NB4 (cell line): ENCODE results near the gene KLHL30.
A peak's percentile ranks its signal among the peaks of the same experiment; 100 is the strongest.

ENCODE experiments used
- DNase-seq: peaks from one replicate; pipeline ENCODE4 v3.0.0; 2010; ENCODE audit warnings: low read depth
- H3K4me3 ChIP-seq: one replicate; pipeline ENCODE4 v1.5.1; 2011; ENCODE audit warnings: mild to moderate bottlenecking, low read depth, low read length, moderate library complexity
- MYC ChIP-seq: IDR thresholded peaks from 2 replicates; pipeline ENCODE4 v1.6.1; 2011; ENCODE audit warnings: low read depth, low read length
- POLR2A ChIP-seq: IDR thresholded peaks from 2 replicates; pipeline ENCODE4 v1.6.1; 2011; ENCODE audit warnings: mild to moderate bottlenecking; ENCODE audit not compliant: insufficient read length; ENCODE audit errors: extremely low read depth
- TF ChIP-seq, protein P1 (sequence below): IDR thresholded peaks from 2 replicates; pipeline ENCODE4 v1.6.1; 2011; ENCODE audit warnings: low read depth, low read length
- TF ChIP-seq, protein P2 (sequence below): IDR thresholded peaks from one replicate; pipeline ENCODE4 v1.5.1; 2012; ENCODE audit warnings: low read depth, low read length

KLHL30 gene

DNA sequence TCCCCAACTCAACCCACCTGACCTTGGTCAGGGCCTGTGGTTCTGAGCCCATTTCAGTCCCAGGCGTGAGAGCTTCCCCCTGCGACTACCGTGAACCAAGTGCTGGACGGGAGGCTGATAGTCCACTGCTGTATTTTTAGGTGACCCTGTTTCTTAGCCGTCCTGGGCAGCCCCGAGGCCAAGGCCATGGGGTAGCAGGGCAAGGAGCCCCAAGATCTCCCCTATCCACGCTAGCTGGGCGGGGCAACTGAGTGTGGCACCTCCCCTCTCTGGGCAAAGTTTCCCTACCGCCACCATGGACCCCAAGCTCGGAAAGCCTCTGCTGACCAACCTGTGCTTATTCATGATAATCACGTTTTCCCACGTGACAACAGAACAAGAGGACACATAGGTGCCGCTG, 583 bp upstream of the KLHL30 start:
- TF ChIP-seq MYC = no peak
- TF ChIP-seq, protein P1, sequence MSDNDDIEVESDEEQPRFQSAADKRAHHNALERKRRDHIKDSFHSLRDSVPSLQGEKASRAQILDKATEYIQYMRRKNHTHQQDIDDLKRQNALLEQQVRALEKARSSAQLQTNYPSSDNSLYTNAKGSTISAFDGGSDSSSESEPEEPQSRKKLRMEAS = no peak
- no peak for TF ChIP-seq POLR2A
- TF ChIP-seq, protein P2, sequence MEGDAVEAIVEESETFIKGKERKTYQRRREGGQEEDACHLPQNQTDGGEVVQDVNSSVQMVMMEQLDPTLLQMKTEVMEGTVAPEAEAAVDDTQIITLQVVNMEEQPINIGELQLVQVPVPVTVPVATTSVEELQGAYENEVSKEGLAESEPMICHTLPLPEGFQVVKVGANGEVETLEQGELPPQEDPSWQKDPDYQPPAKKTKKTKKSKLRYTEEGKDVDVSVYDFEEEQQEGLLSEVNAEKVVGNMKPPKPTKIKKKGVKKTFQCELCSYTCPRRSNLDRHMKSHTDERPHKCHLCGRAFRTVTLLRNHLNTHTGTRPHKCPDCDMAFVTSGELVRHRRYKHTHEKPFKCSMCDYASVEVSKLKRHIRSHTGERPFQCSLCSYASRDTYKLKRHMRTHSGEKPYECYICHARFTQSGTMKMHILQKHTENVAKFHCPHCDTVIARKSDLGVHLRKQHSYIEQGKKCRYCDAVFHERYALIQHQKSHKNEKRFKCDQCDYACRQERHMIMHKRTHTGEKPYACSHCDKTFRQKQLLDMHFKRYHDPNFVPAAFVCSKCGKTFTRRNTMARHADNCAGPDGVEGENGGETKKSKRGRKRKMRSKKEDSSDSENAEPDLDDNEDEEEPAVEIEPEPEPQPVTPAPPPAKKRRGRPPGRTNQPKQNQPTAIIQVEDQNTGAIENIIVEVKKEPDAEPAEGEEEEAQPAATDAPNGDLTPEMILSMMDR = no peak
- H3K4me3 ChIP-seq = no peak overlapping the region
- DNase-seq = no peak

DNA sequence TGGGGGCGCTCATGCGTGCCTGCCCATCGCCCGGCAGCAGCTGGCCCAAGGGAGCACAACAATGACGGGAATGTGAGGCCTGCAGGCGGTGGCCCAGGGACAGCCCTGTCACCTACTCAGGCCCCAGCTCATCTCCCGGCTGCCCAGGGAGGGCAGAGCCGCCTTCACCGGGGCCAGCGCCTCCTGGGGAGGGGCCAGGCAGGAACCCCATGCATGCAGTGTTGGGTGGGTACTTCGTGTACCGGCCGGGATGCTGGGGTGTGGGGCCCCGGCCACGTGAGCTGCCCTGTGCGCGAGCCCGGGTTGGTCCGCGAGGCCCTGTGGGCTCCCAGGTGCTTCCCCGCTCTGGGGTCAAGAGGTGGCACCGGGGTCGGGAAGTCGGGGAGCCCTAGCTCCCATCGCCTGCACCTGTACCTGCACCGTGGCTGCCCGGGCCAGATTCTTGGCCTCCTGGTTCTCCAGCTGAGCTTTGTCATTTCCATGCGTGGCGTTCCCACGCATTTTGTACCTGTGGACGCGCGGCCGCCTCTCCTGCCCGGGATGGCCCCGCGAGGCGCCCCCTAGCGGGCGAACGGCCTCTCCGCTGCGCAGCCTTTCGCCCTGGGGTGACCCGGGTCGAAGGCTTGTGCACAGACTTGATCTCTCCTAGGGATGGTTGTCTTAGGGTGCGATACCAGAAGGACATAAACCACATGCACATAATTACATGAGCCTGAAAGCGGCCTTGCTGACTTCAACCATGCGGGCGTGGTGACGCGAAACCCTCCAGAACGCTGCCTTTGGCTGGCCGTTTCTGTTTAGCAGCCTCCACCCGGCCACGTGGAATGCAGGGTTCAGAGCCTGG, 950 bp downstream of the KLHL30 start:
- no peak for DNase-seq
- no peak overlapping the region for H3K4me3 ChIP-seq
- TF ChIP-seq POLR2A (no peak), MYC (no peak)
- TF ChIP-seq, protein P2 = peak; percentile 5
- TF ChIP-seq, protein P1 = no peak

DNA sequence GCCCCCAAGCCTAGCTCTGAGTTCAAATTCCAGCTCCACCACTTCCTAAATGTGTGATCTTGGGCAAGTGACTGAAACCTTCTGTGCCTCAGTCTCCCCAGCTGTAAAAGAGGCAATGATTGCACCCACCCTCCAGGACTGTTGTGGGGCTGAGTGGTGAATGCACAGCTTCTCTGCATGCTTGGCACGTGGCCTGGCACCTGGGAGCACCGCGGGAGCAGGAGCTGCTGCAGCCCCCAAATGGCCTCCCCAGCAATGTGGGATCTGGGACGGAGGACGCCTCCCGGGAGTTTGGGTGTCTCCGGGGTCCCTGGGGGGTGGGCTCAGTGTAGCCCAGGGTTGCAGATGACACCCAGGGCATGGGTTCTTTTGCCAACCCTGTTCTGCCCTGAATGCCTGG, 1.6 kb downstream of the KLHL30 start:
- TF ChIP-seq MYC (no peak), POLR2A (no peak)
- TF ChIP-seq, protein P2 = no peak
- TF ChIP-seq, protein P1 = no peak
- H3K4me3 ChIP-seq = no peak overlapping the region
- DNase-seq = no peak

DNA sequence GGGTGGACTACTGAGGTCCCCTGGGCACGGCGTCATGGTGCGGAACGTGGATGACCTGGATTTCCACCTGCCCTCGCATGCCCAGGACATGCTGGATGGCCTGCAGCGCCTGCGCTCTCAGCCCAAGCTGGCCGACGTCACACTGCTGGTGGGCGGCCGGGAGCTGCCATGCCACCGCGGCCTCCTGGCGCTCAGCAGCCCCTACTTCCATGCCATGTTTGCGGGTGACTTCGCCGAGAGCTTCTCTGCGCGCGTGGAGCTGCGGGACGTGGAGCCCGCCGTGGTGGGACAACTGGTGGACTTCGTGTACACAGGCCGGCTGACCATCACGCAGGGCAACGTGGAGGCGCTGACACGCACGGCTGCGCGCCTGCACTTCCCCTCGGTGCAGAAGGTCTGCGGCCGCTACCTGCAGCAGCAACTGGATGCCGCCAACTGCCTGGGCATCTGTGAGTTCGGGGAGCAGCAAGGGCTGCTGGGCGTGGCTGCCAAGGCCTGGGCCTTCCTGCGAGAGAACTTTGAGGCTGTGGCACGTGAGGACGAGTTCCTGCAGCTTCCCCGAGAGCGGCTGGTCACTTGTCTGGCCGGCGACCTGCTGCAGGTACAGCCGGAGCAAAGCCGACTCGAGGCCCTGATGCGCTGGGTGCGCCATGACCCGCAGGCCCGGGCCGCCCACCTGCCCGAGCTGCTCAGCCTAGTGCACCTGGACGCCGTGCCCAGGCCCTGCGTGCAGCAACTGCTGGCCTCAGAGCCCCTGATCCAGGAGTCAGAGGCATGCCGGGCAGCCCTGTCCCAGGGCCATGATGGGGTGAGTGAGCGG, 2.5 kb downstream of the KLHL30 start:
- no peak overlapping the region for H3K4me3 ChIP-seq
- TF ChIP-seq POLR2A (no peak), MYC (no peak)
- TF ChIP-seq, protein P2 = no peak
- TF ChIP-seq, protein P1 = no peak

DNA sequence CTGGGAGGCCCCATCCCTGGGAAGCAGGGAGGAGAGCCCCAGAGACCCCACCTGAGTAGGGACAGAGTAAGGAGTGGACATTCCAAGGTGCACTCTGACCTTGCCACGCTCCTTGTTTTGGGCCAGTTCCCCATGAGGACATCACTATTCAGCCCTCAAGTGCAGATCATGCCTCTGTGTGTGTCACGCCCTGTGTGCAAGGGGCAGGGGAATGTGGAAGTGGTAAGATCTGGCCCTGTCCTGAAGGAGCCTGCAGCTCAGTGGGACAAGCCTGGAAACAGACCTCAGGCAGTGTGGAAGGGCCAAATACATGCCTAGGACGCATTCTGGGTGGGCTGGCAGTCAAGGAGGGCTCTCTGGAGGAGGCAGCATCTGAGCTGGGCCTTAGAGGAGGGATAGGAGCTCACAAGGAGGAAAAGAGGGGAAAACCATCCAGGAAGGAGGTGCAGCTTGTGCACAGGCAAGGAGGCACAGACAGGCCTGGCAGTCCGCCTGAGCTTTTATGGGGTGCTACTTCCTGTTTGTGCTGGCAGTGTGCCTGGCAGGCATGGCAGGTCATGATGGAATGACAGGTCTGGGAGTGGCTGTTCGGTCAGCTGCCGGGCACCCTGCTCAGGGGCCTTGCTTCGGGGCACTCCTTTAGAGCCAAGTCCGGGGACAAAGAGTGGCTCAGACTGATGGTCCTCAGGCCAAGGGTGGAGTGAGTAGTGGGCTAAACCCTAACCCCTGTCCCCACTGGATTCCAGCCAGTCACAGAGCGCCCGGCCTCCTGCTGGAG, 3.3 kb downstream of the KLHL30 start:
- peak; percentile 75 for DNase-seq
- 0 out of 2 replicates have a peak, but pooled peaks have one; percentile 20 for TF ChIP-seq MYC
- TF ChIP-seq, protein P1 = no peak
- no peak for TF ChIP-seq POLR2A
- TF ChIP-seq, protein P2 = no peak

More for the DNA sequence above, 2.5 kb downstream of the KLHL30 start:
- DNase-seq = no peak

More for the DNA sequence above, 3.3 kb downstream of the KLHL30 start:
- H3K4me3 ChIP-seq = no peak overlapping the region
